ENCODE results near the gene CLSTN3.

DNA sequence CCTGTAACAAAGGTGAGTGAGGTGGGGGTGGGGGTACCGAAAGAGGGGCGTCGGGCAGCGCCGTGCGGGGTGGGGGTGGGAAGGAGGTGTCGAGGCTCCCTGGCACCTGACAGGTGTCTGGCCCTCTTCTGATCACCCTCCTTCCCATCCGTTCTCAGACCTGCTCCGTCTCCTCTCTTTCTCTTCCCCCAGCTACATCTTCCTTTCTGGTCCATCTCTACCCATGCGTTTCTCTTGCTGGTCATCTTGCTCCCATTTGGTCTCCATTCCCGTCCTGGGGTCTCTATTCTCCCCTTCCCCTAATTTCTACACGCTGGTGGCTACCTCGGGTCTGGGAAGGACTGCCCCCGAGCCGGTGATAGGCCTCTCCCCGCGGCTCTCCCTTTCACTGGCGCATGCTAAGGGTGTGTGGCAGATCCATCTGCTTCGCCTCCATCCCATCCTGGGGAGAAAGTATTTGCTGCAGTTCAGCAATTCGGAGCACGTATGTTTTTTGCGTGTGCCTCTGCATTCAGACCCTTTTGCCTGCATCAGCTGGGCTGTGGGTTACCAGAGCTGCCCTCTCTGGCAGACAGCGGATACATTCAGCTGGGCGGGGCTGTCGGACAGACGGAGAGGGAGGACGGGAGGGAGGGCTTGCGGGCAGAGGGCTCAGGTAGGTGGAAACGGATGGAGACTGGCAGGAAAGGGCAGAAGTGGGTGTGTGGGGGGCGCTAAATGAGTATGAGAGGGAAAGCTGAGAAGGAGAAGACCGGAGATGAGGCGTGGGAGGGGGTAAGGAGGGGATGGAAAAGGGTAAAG lies 730 bp downstream of the CLSTN3 start:
- TF ChIP-seq ZNF324 (CRISPR knock-in tag; IDR thresholded peaks at IDR 0.05) = no peak
- TF ChIP-seq, protein P1, sequence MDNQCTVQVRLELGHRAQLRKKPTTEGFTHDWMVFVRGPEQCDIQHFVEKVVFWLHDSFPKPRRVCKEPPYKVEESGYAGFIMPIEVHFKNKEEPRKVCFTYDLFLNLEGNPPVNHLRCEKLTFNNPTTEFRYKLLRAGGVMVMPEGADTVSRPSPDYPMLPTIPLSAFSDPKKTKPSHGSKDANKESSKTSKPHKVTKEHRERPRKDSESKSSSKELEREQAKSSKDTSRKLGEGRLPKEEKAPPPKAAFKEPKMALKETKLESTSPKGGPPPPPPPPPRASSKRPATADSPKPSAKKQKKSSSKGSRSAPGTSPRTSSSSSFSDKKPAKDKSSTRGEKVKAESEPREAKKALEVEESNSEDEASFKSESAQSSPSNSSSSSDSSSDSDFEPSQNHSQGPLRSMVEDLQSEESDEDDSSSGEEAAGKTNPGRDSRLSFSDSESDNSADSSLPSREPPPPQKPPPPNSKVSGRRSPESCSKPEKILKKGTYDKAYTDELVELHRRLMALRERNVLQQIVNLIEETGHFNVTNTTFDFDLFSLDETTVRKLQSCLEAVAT (IDR thresholded peaks at IDR 0.05) = no peak
- no peak for TF ChIP-seq CTCF (IDR thresholded peaks at IDR 0.05 in 2 of 3, conservative IDR thresholded peaks at IDR 0.05 in 1 of 3; ENCODE audit: insufficient read depth in 2 of 3, low read depth in 1 of 3, low read length in 3 of 3)
- TF ChIP-seq PHF8 (IDR thresholded peaks at IDR 0.05; ENCODE audit: borderline replicate concordance, low read length) = no peak
- TF ChIP-seq STAG1 (CRISPR knock-in tag; IDR thresholded peaks at IDR 0.05; ENCODE audit: borderline replicate concordance) = no peak
- TF ChIP-seq HCFC1 (IDR thresholded peaks at IDR 0.05; ENCODE audit: low read depth, low read length) = no peak

Data from K562 (cell line).